HEK293 (cell line): ENCODE results near the gene CC2D1A.

ENCODE experiments used
- BCL11B ChIP-seq: fragments of 450-650 bp; formaldehyde crosslinking; IDR thresholded peaks from 2 replicates; pipeline ENCODE4 v1.5.1; 2016; ENCODE audit warnings: low read depth, missing biosample characterization, missing genetic modification characterization
- GLI4 ChIP-seq: fragments of 450-650 bp; formaldehyde crosslinking; IDR thresholded peaks from 2 replicates; pipeline ENCODE4 v1.5.1; 2016; ENCODE audit warnings: missing biosample characterization, missing genetic modification characterization
- KLF1 ChIP-seq: fragments of 450-650 bp; formaldehyde crosslinking; IDR thresholded peaks from 2 replicates; pipeline ENCODE4 v1.5.1; 2016; ENCODE audit warnings: missing biosample characterization, missing genetic modification characterization
- KLF16 ChIP-seq: fragments of 450-650 bp; formaldehyde crosslinking; IDR thresholded peaks from 2 replicates; pipeline ENCODE4 v1.5.1; 2017; ENCODE audit warnings: missing biosample characterization, missing genetic modification characterization
- KLF9 ChIP-seq: fragments of 450-650 bp; formaldehyde crosslinking; IDR thresholded peaks from 2 replicates; pipeline ENCODE4 v1.5.1; 2016; ENCODE audit warnings: missing biosample characterization, missing genetic modification characterization, low read depth
- SP2 ChIP-seq: fragments of 450-650 bp; formaldehyde crosslinking; IDR thresholded peaks from 2 replicates; pipeline ENCODE4 v1.5.1; 2016; ENCODE audit warnings: missing biosample characterization, missing genetic modification characterization
- WT1 ChIP-seq: fragments of 450-650 bp; formaldehyde crosslinking; IDR thresholded peaks from 2 replicates; pipeline ENCODE4 v1.5.1; 2016; ENCODE audit warnings: missing biosample characterization, missing genetic modification characterization
- YY1 ChIP-seq: fragments of 450-650 bp; formaldehyde crosslinking; IDR thresholded peaks from 2 replicates; pipeline ENCODE4 v1.5.1; 2018; ENCODE audit warnings: missing biosample characterization, missing genetic modification characterization
- ZBTB17 ChIP-seq: fragments of 450-650 bp; formaldehyde crosslinking; IDR thresholded peaks from 2 replicates; pipeline ENCODE4 v1.5.1; 2016; ENCODE audit warnings: missing biosample characterization, missing genetic modification characterization
- ZEB2 ChIP-seq: fragments of 450-650 bp; formaldehyde crosslinking; IDR thresholded peaks from 2 replicates; pipeline ENCODE4 v1.5.1; 2016; ENCODE audit warnings: missing biosample characterization, missing genetic modification characterization
- ZFHX2 ChIP-seq: fragments of 450-650 bp; formaldehyde crosslinking; conservative IDR thresholded peaks from 2 replicates; pipeline ENCODE4 v1.5.1; 2016; ENCODE audit warnings: missing biosample characterization, missing genetic modification characterization
- ZFP69B ChIP-seq: fragments of 450-650 bp; formaldehyde crosslinking; IDR thresholded peaks from 2 replicates; pipeline ENCODE4 v1.5.1; 2016; ENCODE audit warnings: missing biosample characterization, missing genetic modification characterization
- ZNF184 ChIP-seq: fragments of 450-650 bp; IDR thresholded peaks from 2 replicates; pipeline ENCODE4 v1.5.1; 2018; ENCODE audit warnings: missing biosample characterization, mild to moderate bottlenecking, missing genetic modification characterization
- ZNF324 ChIP-seq: fragments of 450-650 bp; formaldehyde crosslinking; IDR thresholded peaks from 2 replicates; pipeline ENCODE4 v1.5.1; 2016; ENCODE audit warnings: missing biosample characterization, missing genetic modification characterization
- ZNF335 ChIP-seq: fragments of 450-650 bp; formaldehyde crosslinking; conservative IDR thresholded peaks from 2 replicates; pipeline ENCODE4 v1.5.1; 2016; ENCODE audit warnings: missing biosample characterization, missing genetic modification characterization
- ZNF341 ChIP-seq: fragments of 450-650 bp; formaldehyde crosslinking; IDR thresholded peaks from 2 replicates; pipeline ENCODE4; 2016; ENCODE audit warnings: low read depth, missing biosample characterization, missing genetic modification characterization
- ZNF561 ChIP-seq: fragments of 450-650 bp; IDR thresholded peaks from 2 replicates; pipeline ENCODE4 v1.5.1; 2018; ENCODE audit warnings: missing biosample characterization, missing genetic modification characterization, borderline replicate concordance
- ZNF610 ChIP-seq: fragments of 450-650 bp; formaldehyde crosslinking; IDR thresholded peaks from 2 replicates; pipeline ENCODE4 v1.5.1; 2016; ENCODE audit warnings: missing biosample characterization, missing genetic modification characterization, borderline replicate concordance
- ZNF629 ChIP-seq: fragments of 450-650 bp; formaldehyde crosslinking; IDR thresholded peaks from 2 replicates; pipeline ENCODE4 v1.5.1; 2017; ENCODE audit warnings: missing biosample characterization, missing genetic modification characterization
- ZNF654 ChIP-seq: fragments of 450-650 bp; formaldehyde crosslinking; IDR thresholded peaks from 2 replicates; pipeline ENCODE4 v1.5.1; 2016; ENCODE audit warnings: low read depth, missing biosample characterization, missing genetic modification characterization
- ZSCAN23 ChIP-seq: fragments of 450-650 bp; formaldehyde crosslinking; IDR thresholded peaks from 2 replicates; pipeline ENCODE4 v1.5.1; 2016; ENCODE audit warnings: missing biosample characterization, missing genetic modification characterization
- ZSCAN30 ChIP-seq: fragments of 450-650 bp; IDR thresholded peaks from 2 replicates; pipeline ENCODE4 v1.5.1; 2018; ENCODE audit warnings: missing biosample characterization, mild to moderate bottlenecking, missing genetic modification characterization, moderate library complexity
- TF ChIP-seq, protein P1 (sequence below): fragments of 450-650 bp; formaldehyde crosslinking; IDR thresholded peaks from 2 replicates; pipeline ENCODE4 v1.5.1; 2016; ENCODE audit warnings: missing biosample characterization, missing genetic modification characterization
- TF ChIP-seq, protein P2 (sequence below): fragments of 450-650 bp; formaldehyde crosslinking; IDR thresholded peaks from 2 replicates; pipeline ENCODE4 v1.5.1; 2017; ENCODE audit warnings: missing biosample characterization, missing genetic modification characterization
- TF ChIP-seq, protein P3 (sequence below): fragments of 450-650 bp; formaldehyde crosslinking; IDR thresholded peaks from 2 replicates; pipeline ENCODE4 v1.5.1; 2017; ENCODE audit warnings: missing biosample characterization, mild to moderate bottlenecking, missing genetic modification characterization, moderate library complexity
- TF ChIP-seq, protein P4 (sequence below): fragments of 450-650 bp; formaldehyde crosslinking; conservative IDR thresholded peaks from 2 replicates; pipeline ENCODE4 v1.5.1; 2016; ENCODE audit warnings: low read depth, missing biosample characterization, missing genetic modification characterization
- TF ChIP-seq, protein P5 (sequence below): sonication (generic); formaldehyde crosslinking; IDR thresholded peaks from 2 replicates; pipeline ENCODE4 v1.8.1; 2022; ENCODE audit warnings: mild to moderate bottlenecking, moderate library complexity, missing genetic modification reagents
- TF ChIP-seq, protein P6 (sequence below): fragments of 450-650 bp; formaldehyde crosslinking; IDR thresholded peaks from 2 replicates; pipeline ENCODE4 v1.5.1; 2016; ENCODE audit warnings: missing biosample characterization, missing genetic modification characterization

Gene CC2D1A

DNA sequence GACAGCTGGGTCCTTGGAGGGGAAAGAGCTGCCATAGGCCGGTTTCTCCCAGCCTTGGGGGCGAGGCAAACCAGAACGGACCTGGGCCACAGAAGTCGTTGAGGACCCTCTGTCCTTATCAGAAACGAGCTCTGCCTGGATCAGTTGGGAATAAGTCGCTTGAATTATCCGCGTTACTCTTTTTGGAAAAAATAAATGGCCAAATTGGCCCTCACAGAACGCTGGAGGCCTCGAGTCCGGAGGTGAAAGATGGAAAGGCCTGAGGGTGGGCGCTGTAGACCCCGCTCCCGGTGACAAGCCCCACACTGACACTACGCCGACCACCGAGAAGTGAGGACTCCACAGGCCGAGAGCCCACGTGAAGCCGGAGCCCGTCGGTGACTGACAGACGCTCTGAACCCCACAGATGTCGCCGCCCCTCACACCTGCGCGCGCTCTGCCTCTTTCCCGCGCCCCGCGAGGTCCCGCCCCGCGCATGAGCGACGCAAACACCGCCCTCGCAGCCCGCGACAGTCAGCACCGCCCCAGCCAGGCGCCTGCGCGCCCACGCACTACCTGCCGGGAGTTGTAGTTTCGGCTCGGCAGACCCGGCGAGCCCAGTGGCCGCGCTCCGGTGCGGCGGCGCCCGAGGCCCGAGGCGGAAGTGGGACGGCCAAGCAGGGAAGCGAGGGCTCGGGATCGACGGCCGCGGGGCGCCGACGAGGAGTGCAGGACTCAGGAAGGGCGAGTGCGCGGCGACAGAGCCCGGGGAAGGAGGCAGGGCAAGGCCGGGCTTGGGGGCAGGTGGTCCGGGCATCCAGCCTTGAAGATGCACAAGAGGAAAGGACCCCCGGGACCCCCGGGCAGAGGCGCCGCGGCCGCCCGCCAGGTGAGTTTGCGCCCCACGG lies at the start of gene CC2D1A, which contains the start of gene BRME1 (continued):
- TF ChIP-seq, protein P1, sequence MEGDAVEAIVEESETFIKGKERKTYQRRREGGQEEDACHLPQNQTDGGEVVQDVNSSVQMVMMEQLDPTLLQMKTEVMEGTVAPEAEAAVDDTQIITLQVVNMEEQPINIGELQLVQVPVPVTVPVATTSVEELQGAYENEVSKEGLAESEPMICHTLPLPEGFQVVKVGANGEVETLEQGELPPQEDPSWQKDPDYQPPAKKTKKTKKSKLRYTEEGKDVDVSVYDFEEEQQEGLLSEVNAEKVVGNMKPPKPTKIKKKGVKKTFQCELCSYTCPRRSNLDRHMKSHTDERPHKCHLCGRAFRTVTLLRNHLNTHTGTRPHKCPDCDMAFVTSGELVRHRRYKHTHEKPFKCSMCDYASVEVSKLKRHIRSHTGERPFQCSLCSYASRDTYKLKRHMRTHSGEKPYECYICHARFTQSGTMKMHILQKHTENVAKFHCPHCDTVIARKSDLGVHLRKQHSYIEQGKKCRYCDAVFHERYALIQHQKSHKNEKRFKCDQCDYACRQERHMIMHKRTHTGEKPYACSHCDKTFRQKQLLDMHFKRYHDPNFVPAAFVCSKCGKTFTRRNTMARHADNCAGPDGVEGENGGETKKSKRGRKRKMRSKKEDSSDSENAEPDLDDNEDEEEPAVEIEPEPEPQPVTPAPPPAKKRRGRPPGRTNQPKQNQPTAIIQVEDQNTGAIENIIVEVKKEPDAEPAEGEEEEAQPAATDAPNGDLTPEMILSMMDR (tag by site-specific recombination) = peak; percentile 39; the same call in 1 of the 2 replicates
- TF ChIP-seq, protein P2, sequence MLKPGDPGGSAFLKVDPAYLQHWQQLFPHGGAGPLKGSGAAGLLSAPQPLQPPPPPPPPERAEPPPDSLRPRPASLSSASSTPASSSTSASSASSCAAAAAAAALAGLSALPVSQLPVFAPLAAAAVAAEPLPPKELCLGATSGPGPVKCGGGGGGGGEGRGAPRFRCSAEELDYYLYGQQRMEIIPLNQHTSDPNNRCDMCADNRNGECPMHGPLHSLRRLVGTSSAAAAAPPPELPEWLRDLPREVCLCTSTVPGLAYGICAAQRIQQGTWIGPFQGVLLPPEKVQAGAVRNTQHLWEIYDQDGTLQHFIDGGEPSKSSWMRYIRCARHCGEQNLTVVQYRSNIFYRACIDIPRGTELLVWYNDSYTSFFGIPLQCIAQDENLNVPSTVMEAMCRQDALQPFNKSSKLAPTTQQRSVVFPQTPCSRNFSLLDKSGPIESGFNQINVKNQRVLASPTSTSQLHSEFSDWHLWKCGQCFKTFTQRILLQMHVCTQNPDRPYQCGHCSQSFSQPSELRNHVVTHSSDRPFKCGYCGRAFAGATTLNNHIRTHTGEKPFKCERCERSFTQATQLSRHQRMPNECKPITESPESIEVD (tag by site-specific recombination) = no peak
- TF ChIP-seq ZNF654 (no peak), ZNF324 (peak; percentile 20; the same call in 1 of the 2 replicates), WT1 (tag by site-specific recombination) (peak; percentile 49; the same call in 1 of the 2 replicates), ZEB2 (tag by site-specific recombination) (peak; percentile 76), ZSCAN23 (tag by site-specific recombination) (no peak), ZSCAN30 (peak; percentile 58; the same call in 1 of the 2 replicates), KLF1 (tag by site-specific recombination) (peak; percentile 91), ZNF629 (tag by site-specific recombination) (peak; percentile 64; the same call in 1 of the 2 replicates), KLF16 (tag by site-specific recombination) (peak; percentile 73), ZFP69B (peak; percentile 69; the same call in 1 of the 2 replicates), ZNF610 (tag by site-specific recombination) (peak; percentile 69; the same call in 1 of the 2 replicates), ZBTB17 (peak; percentile 93), ZNF184 (tag by site-specific recombination) (no peak), ZNF335 (tag by site-specific recombination) (peak; percentile 85), ZNF561 (tag by site-specific recombination) (peak; percentile 81; the same call in 1 of the 2 replicates), KLF9 (tag by site-specific recombination) (peak; percentile 69), GLI4 (0 out of 2 replicates have a peak, but pooled peaks have one; percentile 26), YY1 (peak; percentile 34; the same call in 1 of the 2 replicates), SP2 (tag by site-specific recombination) (peak; percentile 93), ZFHX2 (tag by site-specific recombination) (peak; percentile 93), ZNF341 (tag by site-specific recombination) (peak; percentile 33; the same call in 1 of the 2 replicates), BCL11B (tag by site-specific recombination) (peak; percentile 40; the same call in 1 of the 2 replicates)
- TF ChIP-seq, protein P3, sequence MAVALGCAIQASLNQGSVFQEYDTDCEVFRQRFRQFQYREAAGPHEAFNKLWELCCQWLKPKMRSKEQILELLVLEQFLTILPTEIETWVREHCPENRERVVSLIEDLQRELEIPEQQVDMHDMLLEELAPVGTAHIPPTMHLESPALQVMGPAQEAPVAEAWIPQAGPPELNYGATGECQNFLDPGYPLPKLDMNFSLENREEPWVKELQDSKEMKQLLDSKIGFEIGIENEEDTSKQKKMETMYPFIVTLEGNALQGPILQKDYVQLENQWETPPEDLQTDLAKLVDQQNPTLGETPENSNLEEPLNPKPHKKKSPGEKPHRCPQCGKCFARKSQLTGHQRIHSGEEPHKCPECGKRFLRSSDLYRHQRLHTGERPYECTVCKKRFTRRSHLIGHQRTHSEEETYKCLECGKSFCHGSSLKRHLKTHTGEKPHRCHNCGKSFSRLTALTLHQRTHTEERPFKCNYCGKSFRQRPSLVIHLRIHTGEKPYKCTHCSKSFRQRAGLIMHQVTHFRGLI (tag by site-specific recombination) = peak; percentile 66
- TF ChIP-seq, protein P4, sequence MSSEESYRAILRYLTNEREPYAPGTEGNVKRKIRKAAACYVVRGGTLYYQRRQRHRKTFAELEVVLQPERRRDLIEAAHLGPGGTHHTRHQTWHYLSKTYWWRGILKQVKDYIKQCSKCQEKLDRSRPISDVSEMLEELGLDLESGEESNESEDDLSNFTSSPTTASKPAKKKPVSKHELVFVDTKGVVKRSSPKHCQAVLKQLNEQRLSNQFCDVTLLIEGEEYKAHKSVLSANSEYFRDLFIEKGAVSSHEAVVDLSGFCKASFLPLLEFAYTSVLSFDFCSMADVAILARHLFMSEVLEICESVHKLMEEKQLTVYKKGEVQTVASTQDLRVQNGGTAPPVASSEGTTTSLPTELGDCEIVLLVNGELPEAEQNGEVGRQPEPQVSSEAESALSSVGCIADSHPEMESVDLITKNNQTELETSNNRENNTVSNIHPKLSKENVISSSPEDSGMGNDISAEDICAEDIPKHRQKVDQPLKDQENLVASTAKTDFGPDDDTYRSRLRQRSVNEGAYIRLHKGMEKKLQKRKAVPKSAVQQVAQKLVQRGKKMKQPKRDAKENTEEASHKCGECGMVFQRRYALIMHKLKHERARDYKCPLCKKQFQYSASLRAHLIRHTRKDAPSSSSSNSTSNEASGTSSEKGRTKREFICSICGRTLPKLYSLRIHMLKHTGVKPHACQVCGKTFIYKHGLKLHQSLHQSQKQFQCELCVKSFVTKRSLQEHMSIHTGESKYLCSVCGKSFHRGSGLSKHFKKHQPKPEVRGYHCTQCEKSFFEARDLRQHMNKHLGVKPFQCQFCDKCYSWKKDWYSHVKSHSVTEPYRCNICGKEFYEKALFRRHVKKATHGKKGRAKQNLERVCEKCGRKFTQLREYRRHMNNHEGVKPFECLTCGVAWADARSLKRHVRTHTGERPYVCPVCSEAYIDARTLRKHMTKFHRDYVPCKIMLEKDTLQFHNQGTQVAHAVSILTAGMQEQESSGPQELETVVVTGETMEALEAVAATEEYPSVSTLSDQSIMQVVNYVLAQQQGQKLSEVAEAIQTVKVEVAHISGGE (tag by site-specific recombination) = peak; percentile 63
- TF ChIP-seq, protein P5, sequence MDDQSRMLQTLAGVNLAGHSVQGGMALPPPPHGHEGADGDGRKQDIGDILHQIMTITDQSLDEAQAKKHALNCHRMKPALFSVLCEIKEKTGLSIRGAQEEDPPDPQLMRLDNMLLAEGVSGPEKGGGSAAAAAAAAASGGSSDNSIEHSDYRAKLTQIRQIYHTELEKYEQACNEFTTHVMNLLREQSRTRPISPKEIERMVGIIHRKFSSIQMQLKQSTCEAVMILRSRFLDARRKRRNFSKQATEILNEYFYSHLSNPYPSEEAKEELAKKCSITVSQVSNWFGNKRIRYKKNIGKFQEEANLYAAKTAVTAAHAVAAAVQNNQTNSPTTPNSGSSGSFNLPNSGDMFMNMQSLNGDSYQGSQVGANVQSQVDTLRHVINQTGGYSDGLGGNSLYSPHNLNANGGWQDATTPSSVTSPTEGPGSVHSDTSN (CRISPR knock-in tag) = peak; percentile 90
- TF ChIP-seq, protein P6, sequence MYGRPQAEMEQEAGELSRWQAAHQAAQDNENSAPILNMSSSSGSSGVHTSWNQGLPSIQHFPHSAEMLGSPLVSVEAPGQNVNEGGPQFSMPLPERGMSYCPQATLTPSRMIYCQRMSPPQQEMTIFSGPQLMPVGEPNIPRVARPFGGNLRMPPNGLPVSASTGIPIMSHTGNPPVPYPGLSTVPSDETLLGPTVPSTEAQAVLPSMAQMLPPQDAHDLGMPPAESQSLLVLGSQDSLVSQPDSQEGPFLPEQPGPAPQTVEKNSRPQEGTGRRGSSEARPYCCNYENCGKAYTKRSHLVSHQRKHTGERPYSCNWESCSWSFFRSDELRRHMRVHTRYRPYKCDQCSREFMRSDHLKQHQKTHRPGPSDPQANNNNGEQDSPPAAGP = peak; percentile 34; the same call in 1 of the 2 replicates
